Kidney epithelial cell (primary cell): ENCODE measurements around the gene STUB1. TPM values are rescaled to one million over a fixed set of nuclear protein-coding genes. Genes with fewer than 3 reads are reported as not detected.

Source experiments
- DNase-seq: peaks from one replicate; pipeline ENCODE4 v3.0.0-alpha.2; 2010; ENCODE audit warnings: low read depth
- H3K27me3 ChIP-seq: 2 replicates; pipeline ENCODE4 v1.6.0; 2011; ENCODE audit warnings: low read length; ENCODE audit not compliant: control insufficient read depth, insufficient read depth
- H3K36me3 ChIP-seq: 2 replicates; pipeline ENCODE4 v1.5.1; 2011; ENCODE audit warnings: low read length; ENCODE audit not compliant: control insufficient read depth, insufficient read depth
- H3K4me3 ChIP-seq: 2 replicates; pipeline ENCODE4 v1.5.1; 2011; ENCODE audit warnings: low read depth, mild to moderate bottlenecking, control low read depth, low read length
- CTCF ChIP-seq: IDR thresholded peaks from 2 replicates; pipeline ENCODE4 v1.5.1; 2011; ENCODE audit warnings: mild to moderate bottlenecking, moderate library complexity, low read length, control low read depth, inconsistent platforms; ENCODE audit not compliant: insufficient read depth, poor library complexity, severe bottlenecking
- total RNA-seq: library from RNA; depleted of rRNA; stranded (reverse); fragments of >200 nt; gene quantifications from 2 replicates; pipeline ENCODE4 v1.2.3, GENCODE V29; 2015

STUB1 gene
- total RNA-seq, 1 donor from 2014 or later, result 133 TPM

GRCh38 chr16:671353-672131, 8.7 kb upstream of the STUB1 start:
- Histone ChIP-seq H3K27me3 (peaks cover 9% of the 10 kb centered on the region), H3K4me3 (no peak overlapping the region), H3K36me3 (no peaks in the 10 kb centered on the region)
- no peak for TF ChIP-seq CTCF
- DNase-seq, result no peak

GRCh38 chr16:672371-672770, 7.8 kb upstream of the STUB1 start:
- no peak for TF ChIP-seq CTCF
- DNase-seq, result no peak
- H3K36me3 ChIP-seq, result no peaks in the 10 kb centered on the region

GRCh38 chr16:672851-673250, 7.4 kb upstream of the STUB1 start:
- no peak for TF ChIP-seq CTCF
- DNase-seq, result no peak
- H3K36me3 ChIP-seq, result no peaks in the 10 kb centered on the region
- H3K4me3 ChIP-seq, result no peak overlapping the region
- peaks cover 20% of the 10 kb centered on the region for H3K27me3 ChIP-seq

More at GRCh38 chr16:672371-672770, 7.8 kb upstream of the STUB1 start:
- Histone ChIP-seq H3K27me3 (peaks cover 15% of the 10 kb centered on the region), H3K4me3 (no peak overlapping the region)

- H3K4me3 ChIP-seq, result no peak overlapping the region
- H3K27me3 ChIP-seq, result peaks cover 21% of the 10 kb centered on the region
- TF ChIP-seq CTCF, result no peak
- no peaks in the 10 kb centered on the region for H3K36me3 ChIP-seq
- DNase-seq, result no peak
These were observed 6.7 kb upstream of the STUB1 start for GRCh38 chr16:673399-673991.

GRCh38 chr16:674214-674881, 5.9 kb upstream of the STUB1 start:
- no peak for TF ChIP-seq CTCF
- DNase-seq, result no peak

More at GRCh38 chr16:674214-674881, 5.9 kb upstream of the STUB1 start:
- peaks cover 21% of the 10 kb centered on the region for H3K27me3 ChIP-seq
- no peaks in the 10 kb centered on the region for H3K36me3 ChIP-seq
- no peak overlapping the region for H3K4me3 ChIP-seq
